Vagina (tissue), 2 donors: ENCODE measurements around the gene KIAA0825. TPM values are rescaled to one million over a fixed set of nuclear protein-coding genes. Genes with fewer than 3 reads are reported as not detected.

Experiments used
- DNase-seq, 2 donors: peaks; one replicate each; pipeline ENCODE4 v3.0.0-alpha.2; 2017; ENCODE audit errors: extremely low spot score in 2 of 2
- H3K27ac ChIP-seq: fragments of 200-600 bp; sonication (generic); one replicate; pipeline ENCODE4 v1.5.1; 2019
- H3K27me3 ChIP-seq: fragments of 200-600 bp; sonication (generic); one replicate; pipeline ENCODE4 v1.5.1; 2019
- H3K36me3 ChIP-seq, 2 donors: fragments of 200-600 bp; sonication (generic); one replicate each; pipeline ENCODE4 v1.5.1; 2017 to 2019
- H3K4me1 ChIP-seq: fragments of 200-600 bp; sonication (generic); one replicate; pipeline ENCODE4 v1.5.1; 2019
- H3K4me3 ChIP-seq, 2 donors: fragments of 200-600 bp; sonication (generic); 1 replicate in 1 of 2; 2 replicates in 1 of 2; pipeline ENCODE4 v1.5.1; 2016 to 2019
- H3K9me3 ChIP-seq: fragments of 200-600 bp; sonication (generic); one replicate; pipeline ENCODE4 v1.5.1; 2019
- POLR2A ChIP-seq, 2 donors: fragments of 450-650 bp; IDR thresholded peaks; one replicate each; pipeline ENCODE4 v1.6.1; 2017; ENCODE audit warnings: antibody characterized with exemption in 2 of 2, mild to moderate bottlenecking in 2 of 2, moderate library complexity in 2 of 2
- POLR2AphosphoS5 ChIP-seq, 2 donors: sonication (generic); formaldehyde crosslinking; IDR thresholded peaks; one replicate each; pipeline ENCODE4 v1.9.0; 2017; ENCODE audit warnings: antibody characterized with exemption in 2 of 2, mild to moderate bottlenecking in 2 of 2, low read depth in 1 of 2; ENCODE audit not compliant: insufficient read depth in 1 of 2
- intact Hi-C: fragments of 100-400 bp; cut with DNase I; formaldehyde crosslinking; loops from one replicate; pipeline ENCODE4 v1.15.1; 2023
- total RNA-seq: library from RNA; depleted of rRNA; stranded (reverse); fragments of >200 nt; gene quantifications from one replicate; pipeline ENCODE4 v1.2.3, GENCODE V29; 2016
- TF ChIP-seq, protein P1 (sequence below), 3 experiments: fragments of 450-650 bp in 2 of 3; fragments of 200-600 bp in 1 of 3; sonication (generic) in 1 of 3; IDR thresholded peaks; one replicate each; pipeline ENCODE4 v1.5.1; 2017 to 2019; ENCODE audit warnings: antibody characterized with exemption in 3 of 3, mild to moderate bottlenecking in 2 of 3, moderate library complexity in 2 of 3

KIAA0825 gene
- total RNA-seq, 1 donor from 2014 or later, result 2.5 TPM

DNA sequence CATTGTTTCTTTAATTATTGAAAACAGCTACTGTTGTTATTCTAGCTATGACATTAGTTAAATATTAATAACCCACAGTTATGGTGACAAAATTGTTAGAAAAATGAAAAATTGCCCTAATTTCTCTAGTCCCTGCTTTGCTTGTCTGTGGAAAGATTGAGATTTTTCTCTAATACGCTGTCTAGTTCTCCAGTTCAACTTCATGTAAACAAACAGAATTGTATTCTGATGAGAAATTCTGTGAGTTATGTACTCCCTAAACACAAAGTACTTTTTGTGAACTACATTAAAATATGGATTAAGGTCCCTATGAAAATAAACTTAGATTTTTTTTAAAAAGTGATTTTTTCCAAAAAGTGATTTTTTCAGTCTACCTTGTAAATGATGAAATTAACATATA is 8.8 kb upstream of the KIAA0825 start:
- DNase-seq, result no peak
- Histone ChIP-seq H3K9me3 (no peaks in the 10 kb centered on the region), H3K27me3 (no peaks in the 10 kb centered on the region), H3K27ac (no peak overlapping the region), H3K4me1 (no peaks in the 10 kb centered on the region), H3K4me3 (no peak overlapping the region), H3K36me3 (peaks cover 0 to 7% of the 10 kb centered on the region in 2 donors)
- intact Hi-C loops, result no loop called here
- TF ChIP-seq, protein P1, sequence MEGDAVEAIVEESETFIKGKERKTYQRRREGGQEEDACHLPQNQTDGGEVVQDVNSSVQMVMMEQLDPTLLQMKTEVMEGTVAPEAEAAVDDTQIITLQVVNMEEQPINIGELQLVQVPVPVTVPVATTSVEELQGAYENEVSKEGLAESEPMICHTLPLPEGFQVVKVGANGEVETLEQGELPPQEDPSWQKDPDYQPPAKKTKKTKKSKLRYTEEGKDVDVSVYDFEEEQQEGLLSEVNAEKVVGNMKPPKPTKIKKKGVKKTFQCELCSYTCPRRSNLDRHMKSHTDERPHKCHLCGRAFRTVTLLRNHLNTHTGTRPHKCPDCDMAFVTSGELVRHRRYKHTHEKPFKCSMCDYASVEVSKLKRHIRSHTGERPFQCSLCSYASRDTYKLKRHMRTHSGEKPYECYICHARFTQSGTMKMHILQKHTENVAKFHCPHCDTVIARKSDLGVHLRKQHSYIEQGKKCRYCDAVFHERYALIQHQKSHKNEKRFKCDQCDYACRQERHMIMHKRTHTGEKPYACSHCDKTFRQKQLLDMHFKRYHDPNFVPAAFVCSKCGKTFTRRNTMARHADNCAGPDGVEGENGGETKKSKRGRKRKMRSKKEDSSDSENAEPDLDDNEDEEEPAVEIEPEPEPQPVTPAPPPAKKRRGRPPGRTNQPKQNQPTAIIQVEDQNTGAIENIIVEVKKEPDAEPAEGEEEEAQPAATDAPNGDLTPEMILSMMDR (IDR thresholded peaks at IDR 0.05), result no peak
- no peak for TF ChIP-seq POLR2A (IDR thresholded peaks at IDR 0.05)
- no peak for TF ChIP-seq POLR2AphosphoS5 (IDR thresholded peaks at IDR 0.05; ENCODE audit: insufficient read depth in 1 of 2, low read depth in 1 of 2)

DNA sequence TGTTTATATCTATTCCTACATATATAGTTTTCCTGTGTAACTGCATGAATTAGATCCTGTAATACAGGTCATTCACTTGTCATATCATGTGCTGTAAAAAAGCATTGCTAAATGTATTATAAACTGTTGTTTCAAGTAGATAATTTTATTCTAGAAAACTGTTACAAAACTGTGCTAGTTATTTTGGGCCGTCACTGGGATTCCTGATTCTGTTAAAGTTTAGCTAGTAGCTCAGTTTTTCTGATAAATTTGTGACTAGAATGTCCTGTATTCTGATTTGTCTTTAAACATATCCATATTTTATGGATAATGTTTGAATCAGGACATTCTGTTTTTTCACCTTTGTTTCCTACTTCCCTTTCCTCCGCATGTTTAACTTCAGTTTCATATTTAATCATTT is 5.5 kb upstream of the KIAA0825 start:
- no peak for DNase-seq
- H3K9me3 ChIP-seq, result no peaks in the 10 kb centered on the region
- H3K36me3 ChIP-seq, result no peaks in the 10 kb centered on the region
- H3K4me1 ChIP-seq, result peaks cover 12% of the 10 kb centered on the region
- no peak overlapping the region for H3K27ac ChIP-seq
- no peaks in the 10 kb centered on the region for H3K27me3 ChIP-seq
- intact Hi-C loops, result no loop called here
- TF ChIP-seq POLR2AphosphoS5 (IDR thresholded peaks at IDR 0.05; ENCODE audit: insufficient read depth in 1 of 2, low read depth in 1 of 2), result no peak
- TF ChIP-seq POLR2A (IDR thresholded peaks at IDR 0.05), result no peak
- TF ChIP-seq, protein P1 (IDR thresholded peaks at IDR 0.05), result no peak
- H3K4me3 ChIP-seq, result no peak overlapping the region

DNA sequence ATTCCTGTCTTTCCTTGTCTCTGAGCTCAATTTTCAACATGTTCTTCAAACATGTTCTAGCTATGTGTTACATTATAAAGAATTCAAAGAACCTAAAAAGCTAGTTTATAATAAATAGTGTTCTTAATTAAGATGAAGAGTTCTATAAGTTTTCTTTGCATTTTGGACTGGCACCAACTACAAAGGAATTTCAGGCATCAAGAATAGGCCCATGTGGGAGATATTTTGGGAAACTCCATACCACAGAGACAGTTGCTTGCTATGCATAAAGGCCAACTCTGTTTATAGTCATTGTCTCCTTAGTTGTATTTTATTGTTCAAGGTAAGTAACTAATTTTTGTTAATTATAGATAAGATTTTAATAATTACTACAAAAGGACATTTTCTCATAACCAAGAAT is 4.6 kb upstream of the KIAA0825 start:
- Histone ChIP-seq H3K4me1 (peaks cover 12% of the 10 kb centered on the region), H3K36me3 (no peaks in the 10 kb centered on the region), H3K27me3 (no peaks in the 10 kb centered on the region), H3K4me3 (no peak overlapping the region), H3K9me3 (no peaks in the 10 kb centered on the region), H3K27ac (no peak overlapping the region)
- intact Hi-C loops, result no loop called here
- no peak for TF ChIP-seq POLR2AphosphoS5 (IDR thresholded peaks at IDR 0.05; ENCODE audit: insufficient read depth in 1 of 2, low read depth in 1 of 2)
- TF ChIP-seq POLR2A (IDR thresholded peaks at IDR 0.05), result no peak
- DNase-seq, result no peak

DNA sequence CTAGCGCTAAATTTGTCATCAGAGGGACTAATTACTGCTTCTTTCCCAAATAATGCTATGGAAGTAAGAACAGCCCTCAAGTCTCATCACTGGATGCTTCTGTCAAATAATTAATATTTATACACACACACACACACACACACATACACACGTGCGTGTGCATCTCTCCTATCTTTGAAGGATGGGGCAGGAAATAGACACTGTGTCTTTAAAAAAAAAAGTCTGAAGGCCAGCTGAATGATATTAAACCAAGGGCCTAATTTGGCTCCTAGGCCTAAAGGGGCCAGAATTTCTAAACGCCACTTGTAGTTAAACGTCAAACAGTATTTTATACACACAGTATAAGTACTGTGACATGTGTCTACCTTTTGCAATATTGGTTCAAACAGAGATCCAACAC is 3.4 kb upstream of the KIAA0825 start:
- Histone ChIP-seq H3K9me3 (no peaks in the 10 kb centered on the region), H3K27ac (no peak overlapping the region), H3K4me1 (peaks cover 20% of the 10 kb centered on the region), H3K4me3 (no peak overlapping the region), H3K36me3 (no peaks in the 10 kb centered on the region), H3K27me3 (no peaks in the 10 kb centered on the region)
- intact Hi-C loops, result no loop called here
- DNase-seq, result no peak
- TF ChIP-seq, protein P1 (IDR thresholded peaks at IDR 0.05), result no peak
- TF ChIP-seq POLR2AphosphoS5 (IDR thresholded peaks at IDR 0.05; ENCODE audit: insufficient read depth in 1 of 2, low read depth in 1 of 2) (no peak), POLR2A (IDR thresholded peaks at IDR 0.05) (no peak)

DNA sequence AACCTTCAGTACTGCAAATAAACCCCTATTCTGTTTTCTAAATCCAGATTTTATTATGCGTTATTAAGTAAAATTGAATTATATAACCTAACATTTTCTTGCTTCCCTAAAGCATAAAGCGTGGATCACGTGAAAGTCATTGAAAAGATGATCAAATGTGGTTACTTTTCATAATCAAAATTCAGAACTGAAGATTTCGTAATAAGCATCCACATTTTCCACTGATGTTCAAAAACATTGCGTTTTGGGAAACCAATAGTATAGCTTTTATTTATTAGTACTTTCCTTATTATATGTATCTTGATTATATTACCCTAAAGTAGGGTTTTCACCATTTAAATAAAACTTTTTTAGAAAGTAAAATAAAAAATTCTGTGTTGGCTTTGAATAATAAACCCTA is 1.9 kb upstream of the KIAA0825 start:
- peaks cover 28% of the 10 kb centered on the region for H3K4me1 ChIP-seq
- intact Hi-C loops, result no loop called here
- H3K36me3 ChIP-seq, result no peaks in the 10 kb centered on the region
- no peak for TF ChIP-seq POLR2A (IDR thresholded peaks at IDR 0.05)
- no peak for TF ChIP-seq POLR2AphosphoS5 (IDR thresholded peaks at IDR 0.05; ENCODE audit: insufficient read depth in 1 of 2, low read depth in 1 of 2)
- TF ChIP-seq, protein P1 (IDR thresholded peaks at IDR 0.05), result no peak
- no peak overlapping the region for H3K4me3 ChIP-seq
- H3K27me3 ChIP-seq, result no peaks in the 10 kb centered on the region
- H3K9me3 ChIP-seq, result no peaks in the 10 kb centered on the region
- DNase-seq, result no peak
- H3K27ac ChIP-seq, result no peak overlapping the region
